HCT116 (cell line): Measurements from ENCODE around the gene CYP2U1. TPM values are rescaled to one million over a fixed set of nuclear protein-coding genes. Genes with fewer than 3 reads are reported as not detected.
A peak's percentile ranks its signal among the peaks of the same experiment; 100 is the strongest.

Source experiments
- ATAC-seq: fragments of 200-7000 bp; cut with Tn5 transposase; 2 replicates; pipeline ENCODE4 v1.9.1; 2020; ENCODE audit warnings: mild to moderate bottlenecking, moderate library complexity
- Bru-seq: library from RNA; stranded (reverse); fragments of 400-500 nt; gene quantifications from one replicate; lab custom pipeline; 2021; lab: Mats Ljungman, UMichigan
- BruChase-seq, 2 experiments: library from RNA; stranded (reverse); fragments of 400-500 nt; gene quantifications; one replicate each; lab custom pipeline; 2021; lab: Mats Ljungman, UMichigan
- BruUV-seq: library from RNA; stranded (reverse); fragments of 400-500 nt; replicated peaks from 2 replicates; lab custom pipeline; 2021; lab: Mats Ljungman, UMichigan
- CTCF ChIA-PET: fragments of 300-600 bp; sonication (Branson Sonifier 250); formaldehyde crosslinking; loops from one replicate; lab custom pipeline; 2021; ENCODE audit warnings: antibody characterized with exemption; lab: Charles Lee
- POLR2A ChIA-PET: fragments of 300-600, 350-600 bp; sonication (Branson Sonifier 250); formaldehyde crosslinking; loops from one replicate; lab custom pipeline; 2021; ENCODE audit warnings: antibody characterized with exemption; lab: Charles Lee
- RAD21 ChIA-PET, 2 experiments: fragments of 300-600 bp; sonication (Branson Sonifier 250); formaldehyde crosslinking; loops; one replicate each; lab custom pipeline; 2023; ENCODE audit warnings: low total read pairs in 2 of 2; ENCODE audit not compliant: uncharacterized antibody in 2 of 2, unreplicated experiment in 2 of 2, low non-redundant PET in 1 of 2; lab: Charles Lee
- DNase-seq: peaks from one replicate; pipeline ENCODE4 v3.0.0-alpha.2; 2010; ENCODE audit warnings: low read depth, low spot score
- H2AFZ ChIP-seq: fragments of 200-600 bp; shearing (Covaris generic), sonication (generic); 2 replicates; pipeline ENCODE4 v1.6.1; 2017; ENCODE audit warnings: low read depth, mixed run types, mixed read lengths, antibody characterized with exemption, low read length; ENCODE audit not compliant: poor library complexity, severe bottlenecking
- H3K27ac ChIP-seq: 2 replicates; pipeline ENCODE4 v1.5.1; 2012; ENCODE audit warnings: low read depth, low read length
- H3K27me3 ChIP-seq: fragments of 200-600 bp; sonication (generic); 2 replicates; pipeline ENCODE4 v1.6.1; 2016; ENCODE audit warnings: mixed run types, low read length, mixed read lengths; ENCODE audit not compliant: insufficient read depth
- H3K36me3 ChIP-seq, 2 experiments: fragments of 200-500 bp in 1 of 2; fragments of 200-600 bp in 1 of 2; sonication (Bioruptor generic) in 1 of 2; sonication (generic) in 1 of 2; 2 replicates each; pipeline versions ENCODE4 v1.5.1 to v1.6.1; 2014 to 2016; ENCODE audit warnings: low read length in 2 of 2, inconsistent platforms in 1 of 2, mixed read lengths in 1 of 2, mixed run types in 1 of 2; ENCODE audit not compliant: insufficient read depth in 2 of 2, control insufficient read depth in 1 of 2
- H3K4me1 ChIP-seq, 2 experiments: fragments of 200-600 bp in 1 of 2; sonication (generic) in 1 of 2; 2 replicates each; pipeline versions ENCODE4 v1.5.1 to v1.6.1; 2012 to 2017; ENCODE audit warnings: low read length in 2 of 2, inconsistent platforms in 1 of 2, mild to moderate bottlenecking in 1 of 2, mixed read lengths in 1 of 2, mixed run types in 1 of 2, moderate library complexity in 1 of 2; ENCODE audit not compliant: insufficient read depth in 2 of 2, control insufficient read depth in 1 of 2
- H3K4me2 ChIP-seq: fragments of 200-600 bp; sonication (generic); 2 replicates; pipeline ENCODE4 v1.6.1; 2017; ENCODE audit warnings: mixed run types, low read length, mixed read lengths
- H3K4me3 ChIP-seq, 2 experiments: fragments of 200-600 bp in 1 of 2; sonication (generic) in 1 of 2; replicated peaks in 1 of 2; 2 replicates each; pipeline ENCODE4 v1.5.1; 2011 to 2016; ENCODE audit warnings: low read length in 2 of 2, control low read depth in 1 of 2, low read depth in 1 of 2, mild to moderate bottlenecking in 1 of 2, mixed read lengths in 1 of 2, mixed run types in 1 of 2
- H3K79me2 ChIP-seq: fragments of 200-600 bp; sonication (generic); 2 replicates; pipeline ENCODE4 v1.6.1; 2017; ENCODE audit warnings: mild to moderate bottlenecking, mixed run types, low read length, moderate library complexity, mixed read lengths; ENCODE audit not compliant: insufficient read depth
- H3K9ac ChIP-seq: fragments of 200-600 bp; sonication (generic); 2 replicates; pipeline ENCODE4 v1.6.1; 2016; ENCODE audit warnings: low read length, mixed read lengths
- H3K9me2 ChIP-seq: fragments of 200-600 bp; sonication (generic), shearing (Covaris generic); 2 replicates; pipeline ENCODE4 v1.6.1; 2017; ENCODE audit warnings: mixed run types, mild to moderate bottlenecking, moderate library complexity; ENCODE audit not compliant: insufficient read depth
- H3K9me3 ChIP-seq, 2 experiments: fragments of 200-500 bp in 1 of 2; fragments of 200-600 bp in 1 of 2; sonication (Bioruptor generic) in 1 of 2; sonication (generic) in 1 of 2; 2 replicates each; pipeline ENCODE4 v1.6.1; 2014 to 2017; ENCODE audit warnings: low read length in 2 of 2, mixed read lengths in 2 of 2, inconsistent platforms in 1 of 2, low read depth in 1 of 2, mild to moderate bottlenecking in 1 of 2, mixed run types in 1 of 2, moderate library complexity in 1 of 2; ENCODE audit not compliant: control insufficient read depth in 1 of 2, insufficient read depth in 1 of 2
- H4K20me1 ChIP-seq: fragments of 200-600 bp; sonication (generic), shearing (Covaris generic); 2 replicates; pipeline ENCODE4 v1.6.1; 2017; ENCODE audit warnings: mixed run types, mild to moderate bottlenecking, moderate library complexity; ENCODE audit not compliant: insufficient read depth
- EGR1 ChIP-seq: IDR thresholded peaks from 2 replicates; pipeline ENCODE4 v1.6.1; 2012; ENCODE audit warnings: low read depth
- ELF1 ChIP-seq: IDR thresholded peaks from 2 replicates; pipeline ENCODE4 v1.6.1; 2012; ENCODE audit warnings: low read depth, borderline replicate concordance
- EZH2 ChIP-seq: fragments of 200-600 bp; sonication (generic); IDR thresholded peaks from 2 replicates; pipeline ENCODE4 v1.6.1; 2017; ENCODE audit warnings: antibody characterized with exemption, mixed run types
- POLR2A ChIP-seq: IDR thresholded peaks from 2 replicates; pipeline ENCODE4 v1.7.0; 2011; ENCODE audit warnings: borderline replicate concordance; ENCODE audit not compliant: insufficient read depth, insufficient read length; ENCODE audit errors: extremely low read depth
- POLR2AphosphoS5 ChIP-seq: IDR thresholded peaks from 2 replicates; pipeline ENCODE4 v1.6.1; 2011; ENCODE audit warnings: mild to moderate bottlenecking, low read depth, low read length, moderate library complexity
- RAD21 ChIP-seq: IDR thresholded peaks from 2 replicates; pipeline ENCODE4 v1.6.1; 2012; ENCODE audit warnings: low read depth, mild to moderate bottlenecking
- SIN3A ChIP-seq: IDR thresholded peaks from 2 replicates; pipeline ENCODE4 v1.6.1; 2012; ENCODE audit warnings: low read depth
- SP1 ChIP-seq: IDR thresholded peaks from 2 replicates; pipeline ENCODE4 v1.6.1; 2012; ENCODE audit warnings: low read depth
- SRF ChIP-seq: IDR thresholded peaks from 2 replicates; pipeline ENCODE4 v1.6.1; 2012; ENCODE audit warnings: low read depth
- YY1 ChIP-seq: IDR thresholded peaks from 2 replicates; pipeline ENCODE4 v1.6.1; 2011; ENCODE audit warnings: low read length, low read depth, moderate library complexity, mild to moderate bottlenecking; ENCODE audit not compliant: insufficient replicate concordance; ENCODE audit errors: extremely low read depth
- ZFX ChIP-seq: fragments of 450-650 bp; IDR thresholded peaks from 2 replicates; pipeline ENCODE4 v1.6.1; 2017
- ZNF274 ChIP-seq: fragments of 200-500 bp; sonication (Bioruptor generic); IDR thresholded peaks from 2 replicates; pipeline ENCODE4 v1.6.1; 2014; ENCODE audit warnings: mild to moderate bottlenecking, low read depth, low read length, inconsistent platforms
- intact Hi-C: fragments of 100-400 bp; cut with micrococcal nuclease; formaldehyde crosslinking; loops from 2 replicates; pipeline ENCODE4 v1.10.0; 2022
- long read RNA-seq: library from polyadenylated mRNA; unstranded; transcript quantifications from one replicate; pipeline ENCODE4 v2.0.0, GENCODE V29; 2021; ENCODE audit not compliant: unreplicated experiment
- polyA plus RNA-seq: library from polyadenylated mRNA; unstranded; fragments of >200 nt; gene quantifications from 2 replicates; pipeline ENCODE4 v1.2.1, GENCODE V29; 2012; ENCODE audit warnings: missing spikeins
- total RNA-seq: library from RNA; stranded (reverse); gene quantifications from one replicate; pipeline ENCODE4 v1.2.1, GENCODE V29; 2021; ENCODE audit not compliant: unreplicated experiment
- TF ChIP-seq, protein P1 (sequence below), 3 experiments: fragments of 200-600 bp in 1 of 3; sonication (generic) in 1 of 3; IDR thresholded peaks in 2 of 3; conservative IDR thresholded peaks in 1 of 3; 2 replicates each; pipeline ENCODE4 v1.5.1; 2012 to 2017; ENCODE audit warnings: low read depth in 2 of 3, low read length in 2 of 3, antibody characterized with exemption in 1 of 3, borderline replicate concordance in 1 of 3, control low read depth in 1 of 3, mild to moderate bottlenecking in 1 of 3, mixed read lengths in 1 of 3, mixed run types in 1 of 3, moderate library complexity in 1 of 3; ENCODE audit not compliant: insufficient read depth in 1 of 3
- TF ChIP-seq, protein P2 (sequence below): IDR thresholded peaks from 2 replicates; pipeline ENCODE4 v1.6.1; 2012

CYP2U1 gene
- total RNA-seq = 4.0 TPM
- polyA plus RNA-seq = 1.3 and 1.8 TPM in 2 replicates
- percentile 49 among the genes with signal in this experiment for Bru-seq, nascent RNA
- BruChase-seq, experiment 1, labeled RNA remaining after a 6-hour chase = percentile 61 among the genes with signal in this experiment
- percentile 56 among the genes with signal in this experiment for BruChase-seq, experiment 2, labeled RNA remaining after a 2-hour chase
- long read RNA-seq, full-length matches to known transcripts = 11 of 20 reads
- long read RNA-seq, partial matches to known transcripts = 1 of 20 reads
- long read RNA-seq, other reads (novel, unspliced or antisense) = 8 of 20 reads

DNA sequence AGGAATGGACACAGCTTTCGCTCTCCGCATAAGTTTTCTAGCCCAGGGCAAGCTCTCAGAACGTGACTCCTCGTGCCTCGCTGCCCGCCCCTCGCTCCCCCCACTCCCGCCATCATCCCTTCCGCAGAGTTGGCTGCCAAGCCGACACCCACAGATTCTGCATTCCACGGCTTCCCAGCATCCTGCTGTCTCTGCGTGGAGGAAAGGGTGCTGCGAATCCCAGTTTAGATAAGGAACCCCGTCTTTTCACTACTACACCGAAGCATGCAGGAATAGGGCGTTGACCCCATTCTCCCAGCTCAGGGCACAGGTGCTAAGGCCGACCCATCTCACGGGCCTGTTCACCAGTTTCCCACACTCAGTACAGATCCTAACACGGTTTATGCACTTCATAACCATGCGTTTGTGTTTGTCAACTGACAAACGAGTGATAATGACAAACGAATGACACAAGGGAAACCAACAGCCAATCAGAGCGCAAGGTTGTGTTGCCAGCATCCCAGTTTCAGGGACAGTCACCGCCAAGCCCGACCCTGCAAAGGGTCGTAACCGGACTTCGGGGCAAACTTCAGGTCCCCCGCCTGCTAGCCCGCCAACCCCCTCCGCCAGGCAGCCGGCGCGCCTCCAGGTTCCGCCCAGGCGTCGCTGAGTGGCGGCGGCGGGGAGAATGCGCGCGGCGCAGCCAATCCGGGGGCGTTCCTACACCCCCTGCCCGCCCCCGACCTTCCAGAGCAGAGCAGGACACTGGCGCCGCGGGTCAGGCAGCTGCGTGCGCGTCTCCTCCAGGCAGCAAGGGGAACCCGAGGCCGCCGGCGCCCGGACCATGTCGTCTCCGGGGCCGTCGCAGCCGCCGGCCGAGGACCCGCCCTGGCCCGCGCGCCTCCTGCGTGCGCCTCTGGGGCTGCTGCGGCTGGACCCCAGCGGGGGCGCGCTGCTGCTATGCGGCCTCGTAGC is at the start of gene CYP2U1:
Gene CYP2U1 (plus strand): TSS at position 729 of the 954 bp plus-strand sequence. CDS start 95 bp downstream, at position 824.
- peak within 1 kb of the TSS; percentile 94 for H2AFZ ChIP-seq
- no peaks in the 10 kb centered on the region for H3K79me2 ChIP-seq
- CTCF ChIA-PET = no interaction called here
- RAD21 ChIA-PET = no interaction called here
- H3K9ac ChIP-seq = peak within 1 kb of the TSS; percentile 60
- intact Hi-C loops = no loop called here
- H3K4me1 ChIP-seq = peaks cover 2 to 22% of the 10 kb centered on the region in 2 experiments; a peak in 1 of 4 replicates
- peak within 1 kb of the TSS; percentile 54 to 66 for H3K4me3 ChIP-seq
- H3K27ac ChIP-seq = peak within 1 kb of the TSS; percentile 48; the same call in 1 of the 2 replicates
- DNase-seq = peak; percentile 36
- POLR2A ChIA-PET = interaction anchor here (1.4 kb wide), 1 partner anchor 211 kb away, joined by 3 read pairs; the partner anchor contains the start of gene PAPSS1
- no peak; the same call in 1 of the 2 replicates for TF ChIP-seq SIN3A
- no peak for TF ChIP-seq RAD21
- peak; percentile 30; the same call in 1 of the 2 replicates for TF ChIP-seq SP1
- TF ChIP-seq POLR2A = peak; percentile 56
- TF ChIP-seq YY1 = peak; percentile 7
- TF ChIP-seq ZNF274 = no peak
- peak; percentile 75 for TF ChIP-seq POLR2AphosphoS5
- no peak for TF ChIP-seq ZFX
- no peak for TF ChIP-seq EZH2
- TF ChIP-seq, protein P1, sequence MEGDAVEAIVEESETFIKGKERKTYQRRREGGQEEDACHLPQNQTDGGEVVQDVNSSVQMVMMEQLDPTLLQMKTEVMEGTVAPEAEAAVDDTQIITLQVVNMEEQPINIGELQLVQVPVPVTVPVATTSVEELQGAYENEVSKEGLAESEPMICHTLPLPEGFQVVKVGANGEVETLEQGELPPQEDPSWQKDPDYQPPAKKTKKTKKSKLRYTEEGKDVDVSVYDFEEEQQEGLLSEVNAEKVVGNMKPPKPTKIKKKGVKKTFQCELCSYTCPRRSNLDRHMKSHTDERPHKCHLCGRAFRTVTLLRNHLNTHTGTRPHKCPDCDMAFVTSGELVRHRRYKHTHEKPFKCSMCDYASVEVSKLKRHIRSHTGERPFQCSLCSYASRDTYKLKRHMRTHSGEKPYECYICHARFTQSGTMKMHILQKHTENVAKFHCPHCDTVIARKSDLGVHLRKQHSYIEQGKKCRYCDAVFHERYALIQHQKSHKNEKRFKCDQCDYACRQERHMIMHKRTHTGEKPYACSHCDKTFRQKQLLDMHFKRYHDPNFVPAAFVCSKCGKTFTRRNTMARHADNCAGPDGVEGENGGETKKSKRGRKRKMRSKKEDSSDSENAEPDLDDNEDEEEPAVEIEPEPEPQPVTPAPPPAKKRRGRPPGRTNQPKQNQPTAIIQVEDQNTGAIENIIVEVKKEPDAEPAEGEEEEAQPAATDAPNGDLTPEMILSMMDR (IDR thresholded peaks at IDR 0.05 in 2 of 3, conservative IDR thresholded peaks at IDR 0.05 in 1 of 3; ENCODE audit: borderline replicate concordance in 1 of 3, insufficient read depth in 1 of 3, low read depth in 2 of 3, low read length in 2 of 3) = no peak
- no peak for TF ChIP-seq ELF1
- peak; percentile 77 for TF ChIP-seq EGR1
- TF ChIP-seq SRF = no peak
- TF ChIP-seq, protein P2, sequence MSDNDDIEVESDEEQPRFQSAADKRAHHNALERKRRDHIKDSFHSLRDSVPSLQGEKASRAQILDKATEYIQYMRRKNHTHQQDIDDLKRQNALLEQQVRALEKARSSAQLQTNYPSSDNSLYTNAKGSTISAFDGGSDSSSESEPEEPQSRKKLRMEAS = peak; percentile 62
- TF ChIP-seq, all 23 proteins: peak for 6
- no peaks in the 10 kb centered on the region for H3K9me2 ChIP-seq
- H3K36me3 ChIP-seq = no peaks in the 10 kb centered on the region
- no peaks in the 10 kb centered on the region for H3K9me3 ChIP-seq
- no peaks in the 10 kb centered on the region for H3K27me3 ChIP-seq
- peak; percentile 98 for ATAC-seq
- peak within 1 kb of the TSS; percentile 97 for H3K4me2 ChIP-seq
- BruUV-seq = no TSS peak
- no peaks in the 10 kb centered on the region for H4K20me1 ChIP-seq
